ENCODE data around the gene LYPD6B.

The LYPD6B gene

GRCh38 chr2:149132339-149132738, 93.8 kb downstream of the LYPD6B start:
- H3K4me3 ChIP-seq (ENCODE audit: control insufficient read depth, low read depth, low read length): no peak overlapping the region
- DNase-seq (ENCODE audit: low read depth): no peak
- TF ChIP-seq, protein P1, sequence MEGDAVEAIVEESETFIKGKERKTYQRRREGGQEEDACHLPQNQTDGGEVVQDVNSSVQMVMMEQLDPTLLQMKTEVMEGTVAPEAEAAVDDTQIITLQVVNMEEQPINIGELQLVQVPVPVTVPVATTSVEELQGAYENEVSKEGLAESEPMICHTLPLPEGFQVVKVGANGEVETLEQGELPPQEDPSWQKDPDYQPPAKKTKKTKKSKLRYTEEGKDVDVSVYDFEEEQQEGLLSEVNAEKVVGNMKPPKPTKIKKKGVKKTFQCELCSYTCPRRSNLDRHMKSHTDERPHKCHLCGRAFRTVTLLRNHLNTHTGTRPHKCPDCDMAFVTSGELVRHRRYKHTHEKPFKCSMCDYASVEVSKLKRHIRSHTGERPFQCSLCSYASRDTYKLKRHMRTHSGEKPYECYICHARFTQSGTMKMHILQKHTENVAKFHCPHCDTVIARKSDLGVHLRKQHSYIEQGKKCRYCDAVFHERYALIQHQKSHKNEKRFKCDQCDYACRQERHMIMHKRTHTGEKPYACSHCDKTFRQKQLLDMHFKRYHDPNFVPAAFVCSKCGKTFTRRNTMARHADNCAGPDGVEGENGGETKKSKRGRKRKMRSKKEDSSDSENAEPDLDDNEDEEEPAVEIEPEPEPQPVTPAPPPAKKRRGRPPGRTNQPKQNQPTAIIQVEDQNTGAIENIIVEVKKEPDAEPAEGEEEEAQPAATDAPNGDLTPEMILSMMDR (conservative IDR thresholded peaks at IDR 0.05; ENCODE audit: control insufficient read depth, insufficient read depth, low read depth, low read length): no peak

DNA sequence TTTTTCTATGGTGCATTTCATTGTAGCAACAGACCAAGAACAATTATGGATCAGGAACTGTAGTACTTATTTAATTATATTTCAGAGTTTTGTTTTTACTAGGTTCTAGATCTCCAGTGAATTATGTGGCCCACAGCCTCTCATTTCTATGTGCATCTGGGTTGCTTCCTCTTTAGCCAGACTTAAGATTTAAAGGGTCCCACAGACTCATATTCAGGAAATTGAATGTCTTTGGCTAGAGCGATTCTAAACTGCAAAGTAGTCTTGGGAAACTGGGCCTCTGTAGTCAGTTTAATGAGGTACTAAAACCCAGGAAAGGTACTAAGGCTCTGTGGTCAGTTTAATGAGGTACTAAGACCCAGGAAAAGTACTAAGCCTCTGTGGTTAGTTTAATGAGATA, 94.4 kb downstream of the LYPD6B start:
- H3K4me3 ChIP-seq (ENCODE audit: control insufficient read depth, low read depth, low read length): no peak overlapping the region
- no peak for DNase-seq (ENCODE audit: low read depth)
- TF ChIP-seq, protein P1 (conservative IDR thresholded peaks at IDR 0.05; ENCODE audit: control insufficient read depth, insufficient read depth, low read depth, low read length): no peak

GRCh38 chr2:149134335-149134923, 95.9 kb downstream of the LYPD6B start:
- TF ChIP-seq, protein P1 (conservative IDR thresholded peaks at IDR 0.05; ENCODE audit: control insufficient read depth, insufficient read depth, low read depth, low read length): no peak
- H3K4me3 ChIP-seq (ENCODE audit: control insufficient read depth, low read depth, low read length): no peak overlapping the region
- DNase-seq (ENCODE audit: low read depth): no peak

DNA sequence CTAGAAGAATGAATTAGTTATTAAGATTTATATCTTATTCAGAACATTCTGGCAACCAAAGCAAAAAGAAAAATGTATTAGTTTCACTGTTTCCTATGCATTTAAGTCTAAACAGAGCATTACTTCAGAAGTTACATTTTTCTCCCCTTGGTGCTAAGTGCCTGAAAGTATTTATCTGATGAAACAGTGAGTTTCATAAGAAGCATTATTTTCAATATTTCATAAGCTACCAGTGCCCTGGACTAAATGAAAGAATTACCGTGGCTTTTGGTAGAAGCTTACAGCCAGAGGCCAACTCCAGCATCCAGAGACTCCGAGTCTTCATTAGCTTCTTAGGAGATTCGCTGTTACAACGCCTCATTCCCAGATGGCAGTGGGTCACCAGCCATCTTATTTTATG, 97.6 kb downstream of the LYPD6B start:
- TF ChIP-seq, protein P1 (conservative IDR thresholded peaks at IDR 0.05; ENCODE audit: control insufficient read depth, insufficient read depth, low read depth, low read length): no peak
- DNase-seq (ENCODE audit: low read depth): no peak
- H3K4me3 ChIP-seq (ENCODE audit: control insufficient read depth, low read depth, low read length): no peak overlapping the region

DNA sequence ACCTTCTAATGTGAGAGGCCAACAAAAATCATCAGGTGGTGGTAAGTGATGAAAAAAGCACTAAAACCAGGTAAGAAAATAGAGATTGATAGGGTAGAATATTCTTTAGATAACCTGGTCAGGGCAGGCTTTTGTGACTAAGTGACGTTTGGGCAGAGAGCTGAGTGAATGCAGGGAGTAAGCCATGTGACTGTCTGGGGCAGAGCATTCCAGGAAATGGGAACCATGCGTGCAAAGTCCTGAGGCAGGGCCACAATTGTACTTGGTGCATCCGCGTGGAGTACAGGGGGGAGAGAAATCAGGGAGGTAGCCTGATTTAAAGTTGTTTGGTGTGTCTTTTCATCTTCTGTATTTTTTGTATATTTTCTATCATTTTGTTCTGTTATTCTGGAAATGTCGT, 102.5 kb downstream of the LYPD6B start:
- TF ChIP-seq, protein P1 (conservative IDR thresholded peaks at IDR 0.05; ENCODE audit: control insufficient read depth, insufficient read depth, low read depth, low read length): no peak
- no peak for DNase-seq (ENCODE audit: low read depth)
- H3K4me3 ChIP-seq (ENCODE audit: control insufficient read depth, low read depth, low read length): no peak overlapping the region

- no peak overlapping the region for H3K4me3 ChIP-seq (ENCODE audit: control insufficient read depth, low read depth, low read length)
- no peak for DNase-seq (ENCODE audit: low read depth)
Observed at GRCh38 chr2:149143734-149144133, 105.2 kb downstream of the LYPD6B start.

More at GRCh38 chr2:149143734-149144133, 105.2 kb downstream of the LYPD6B start:
- TF ChIP-seq, protein P1 (conservative IDR thresholded peaks at IDR 0.05; ENCODE audit: control insufficient read depth, insufficient read depth, low read depth, low read length): no peak
